ENCODE measurements around the gene RAI1. TPM values are rescaled to one million over a fixed set of nuclear protein-coding genes. Genes with fewer than 3 reads are reported as not detected.

The RAI1 gene
- total RNA-seq, 1 experiment from 2014 or later = 46.8 TPM

- H3K36me3 ChIP-seq (ENCODE audit: insufficient read depth, low read length, poor library complexity, severe bottlenecking) = no peaks in the 10 kb centered on the region
- ChIA-PET CTCF (no interaction called here), POLR2A (ENCODE audit: low non-redundant PET) (no interaction called here)
- intact Hi-C loops (cut with micrococcal nuclease; ENCODE audit: unreplicated experiment) = no loop called here
- BruUV-seq (replicated peaks) = no TSS peak
- H3K9me3 ChIP-seq (ENCODE audit: low read depth, low read length, poor library complexity, severe bottlenecking) = no peaks in the 10 kb centered on the region
- no peak overlapping the region for H3K4me3 ChIP-seq (ENCODE audit: low read depth, low read length, poor library complexity, severe bottlenecking)
- H3K27me3 ChIP-seq (replicated peaks; ENCODE audit: insufficient read depth, low read depth, low read length, poor library complexity) = no peaks in the 10 kb centered on the region
- no peak overlapping the region for H3K27ac ChIP-seq (ENCODE audit: low read depth, low read length, poor library complexity, severe bottlenecking)
- H3K4me1 ChIP-seq (ENCODE audit: insufficient read depth, low read length, poor library complexity, severe bottlenecking) = peaks cover 16% of the 10 kb centered on the region
- no peak for TF ChIP-seq CTCF (conservative IDR thresholded peaks at IDR 0.05; ENCODE audit: low read depth, low read length)
- no peak for TF ChIP-seq EZH2 (IDR thresholded peaks at IDR 0.05; ENCODE audit: borderline replicate concordance, low read depth, low read length, poor library complexity, severe bottlenecking)
- DNase-seq (ENCODE audit: low spot score) = no peak
Measured at GRCh38 chr17:17772231-17772630, 91.0 kb downstream of the RAI1 start.

DNA sequence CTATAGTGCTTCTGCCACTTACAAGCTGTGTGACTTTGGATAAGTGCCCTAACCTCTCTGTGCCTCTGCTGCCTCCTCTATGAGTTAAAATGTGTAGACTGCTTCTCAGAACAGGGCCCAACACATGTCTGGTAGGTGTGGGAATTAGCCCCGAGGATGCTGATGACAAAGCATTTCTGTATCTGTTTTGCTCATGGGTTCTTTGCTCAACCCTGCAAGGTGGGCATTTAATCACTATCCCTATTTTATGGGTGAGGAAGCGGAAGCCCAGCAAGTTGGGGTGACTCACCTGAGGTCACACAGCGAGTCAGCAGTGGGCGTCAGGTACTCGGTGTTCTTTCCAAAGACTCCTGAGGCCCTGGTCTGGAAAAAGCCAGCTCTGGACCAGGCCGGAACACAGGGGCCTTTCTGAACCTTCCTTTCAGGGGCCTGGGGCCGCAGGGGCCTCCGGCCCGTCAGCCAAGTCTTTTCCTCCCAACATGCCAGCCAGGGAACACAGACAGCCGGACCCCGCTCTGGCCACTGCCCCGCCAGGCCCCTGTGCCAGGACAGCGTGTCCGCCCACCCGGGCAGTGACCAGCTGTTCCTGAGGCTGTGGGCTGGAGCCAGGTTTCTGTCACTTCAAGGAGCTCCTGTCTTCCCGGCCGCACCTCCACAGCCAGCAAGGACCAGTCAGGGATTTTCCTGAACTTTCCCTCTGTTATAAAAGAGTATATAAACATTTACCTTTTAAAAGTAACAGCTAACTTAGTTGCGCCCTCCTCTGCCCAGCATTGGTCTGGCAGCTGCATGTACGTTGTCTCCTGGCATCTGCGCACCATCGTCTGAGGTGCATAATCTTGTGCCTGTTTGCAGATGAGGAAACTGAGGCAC lies 93.0 kb downstream of the RAI1 start:
- ChIA-PET POLR2A (ENCODE audit: low non-redundant PET) (interaction anchor here (0.5 to 0.6 kb wide), 2 partner anchors 11 to 166 kb away, joined by 10 to 11 read pairs; no protein-coding TSS in a partner anchor), CTCF (interaction anchor here (0.5 to 0.6 kb wide), 2 partner anchors 10 to 163 kb away, joined by 3 to 6 read pairs; no protein-coding TSS in a partner anchor)
- no peak for DNase-seq (ENCODE audit: low spot score)
- no peaks in the 10 kb centered on the region for H3K36me3 ChIP-seq (ENCODE audit: insufficient read depth, low read length, poor library complexity, severe bottlenecking)
- H3K27me3 ChIP-seq (replicated peaks; ENCODE audit: insufficient read depth, low read depth, low read length, poor library complexity) = no peaks in the 10 kb centered on the region
- TF ChIP-seq EZH2 (IDR thresholded peaks at IDR 0.05; ENCODE audit: borderline replicate concordance, low read depth, low read length, poor library complexity, severe bottlenecking) (no peak), CTCF (conservative IDR thresholded peaks at IDR 0.05; ENCODE audit: low read depth, low read length) (peak; percentile 46)
- peaks cover 18% of the 10 kb centered on the region for H3K4me1 ChIP-seq (ENCODE audit: insufficient read depth, low read length, poor library complexity, severe bottlenecking)
- no peak overlapping the region for H3K27ac ChIP-seq (ENCODE audit: low read depth, low read length, poor library complexity, severe bottlenecking)
- no TSS peak for BruUV-seq (replicated peaks)
- intact Hi-C loops (cut with micrococcal nuclease; ENCODE audit: unreplicated experiment) = no loop called here
- no peak overlapping the region for H3K4me3 ChIP-seq (ENCODE audit: low read depth, low read length, poor library complexity, severe bottlenecking)
- no peaks in the 10 kb centered on the region for H3K9me3 ChIP-seq (ENCODE audit: low read depth, low read length, poor library complexity, severe bottlenecking)

GRCh38 chr17:17776889-17777288 lies 95.6 kb downstream of the RAI1 start:
- H3K27ac ChIP-seq (ENCODE audit: low read depth, low read length, poor library complexity, severe bottlenecking) = no peak overlapping the region
- peaks cover 32% of the 10 kb centered on the region for H3K4me1 ChIP-seq (ENCODE audit: insufficient read depth, low read length, poor library complexity, severe bottlenecking)
- H3K36me3 ChIP-seq (ENCODE audit: insufficient read depth, low read length, poor library complexity, severe bottlenecking) = no peaks in the 10 kb centered on the region
- ChIA-PET CTCF (no interaction called here), POLR2A (ENCODE audit: low non-redundant PET) (no interaction called here)
- TF ChIP-seq EZH2 (IDR thresholded peaks at IDR 0.05; ENCODE audit: borderline replicate concordance, low read depth, low read length, poor library complexity, severe bottlenecking) (no peak), CTCF (conservative IDR thresholded peaks at IDR 0.05; ENCODE audit: low read depth, low read length) (no peak)
- H3K4me3 ChIP-seq (ENCODE audit: low read depth, low read length, poor library complexity, severe bottlenecking) = no peak overlapping the region
- DNase-seq (ENCODE audit: low spot score) = no peak
- no peaks in the 10 kb centered on the region for H3K27me3 ChIP-seq (replicated peaks; ENCODE audit: insufficient read depth, low read depth, low read length, poor library complexity)
- no peaks in the 10 kb centered on the region for H3K9me3 ChIP-seq (ENCODE audit: low read depth, low read length, poor library complexity, severe bottlenecking)
- no TSS peak for BruUV-seq (replicated peaks)
- intact Hi-C loops (cut with micrococcal nuclease; ENCODE audit: unreplicated experiment) = no loop called here
